Right hindlimb (tissue), 1 donor: ENCODE data around the gene NTSR1.
A peak's percentile ranks its signal among the peaks of the same experiment; 100 is the strongest.

Source experiments
- DNase-seq: peaks from one replicate; pipeline ENCODE4 v3.0.0-alpha.2; 2018

The NTSR1 gene

DNA sequence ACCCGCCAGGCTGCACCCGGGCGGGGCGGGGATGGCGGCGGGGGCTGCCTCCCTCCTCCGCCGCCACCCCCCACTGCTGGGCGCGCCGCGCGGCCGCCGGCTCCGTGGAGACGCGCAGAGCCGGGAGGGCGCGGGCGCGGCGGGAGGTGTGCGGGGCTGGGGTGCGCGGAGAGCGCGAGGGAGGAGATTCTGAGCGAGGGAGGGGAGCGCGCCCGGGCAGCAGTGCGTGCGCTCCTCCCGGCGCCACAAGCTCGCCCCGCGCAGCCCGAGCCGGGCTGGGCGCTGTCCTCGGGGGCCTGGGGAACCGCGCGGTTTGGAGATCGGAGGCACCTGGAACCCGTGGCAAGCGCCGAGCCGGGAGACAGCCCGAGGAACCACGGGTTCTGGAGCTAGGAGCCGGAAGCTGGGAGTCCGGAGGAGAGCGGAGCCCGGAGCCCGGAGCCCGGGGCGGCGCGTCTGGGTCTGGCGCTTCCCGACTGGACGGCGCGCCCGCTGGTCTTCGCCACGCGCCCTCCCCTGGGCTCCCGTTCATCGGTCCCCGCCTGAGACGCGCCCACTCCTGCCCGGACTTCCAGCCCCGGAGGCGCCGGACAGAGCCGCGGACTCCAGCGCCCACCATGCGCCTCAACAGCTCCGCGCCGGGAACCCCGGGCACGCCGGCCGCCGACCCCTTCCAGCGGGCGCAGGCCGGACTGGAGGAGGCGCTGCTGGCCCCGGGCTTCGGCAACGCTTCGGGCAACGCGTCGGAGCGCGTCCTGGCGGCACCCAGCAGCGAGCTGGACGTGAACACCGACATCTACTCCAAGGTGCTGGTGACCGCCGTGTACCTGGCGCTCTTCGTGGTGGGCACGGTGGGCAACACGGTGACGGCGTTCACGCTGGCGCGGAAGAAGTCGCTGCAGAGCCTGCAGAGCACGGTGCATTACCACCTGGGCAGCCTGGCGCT, at the start of gene NTSR1:
Gene NTSR1, plus strand, starts transcription at position 246 of the 946 bp plus-strand sequence. Its CDS starts 372 bp downstream, at position 618.
- DNase-seq: no peak

DNA sequence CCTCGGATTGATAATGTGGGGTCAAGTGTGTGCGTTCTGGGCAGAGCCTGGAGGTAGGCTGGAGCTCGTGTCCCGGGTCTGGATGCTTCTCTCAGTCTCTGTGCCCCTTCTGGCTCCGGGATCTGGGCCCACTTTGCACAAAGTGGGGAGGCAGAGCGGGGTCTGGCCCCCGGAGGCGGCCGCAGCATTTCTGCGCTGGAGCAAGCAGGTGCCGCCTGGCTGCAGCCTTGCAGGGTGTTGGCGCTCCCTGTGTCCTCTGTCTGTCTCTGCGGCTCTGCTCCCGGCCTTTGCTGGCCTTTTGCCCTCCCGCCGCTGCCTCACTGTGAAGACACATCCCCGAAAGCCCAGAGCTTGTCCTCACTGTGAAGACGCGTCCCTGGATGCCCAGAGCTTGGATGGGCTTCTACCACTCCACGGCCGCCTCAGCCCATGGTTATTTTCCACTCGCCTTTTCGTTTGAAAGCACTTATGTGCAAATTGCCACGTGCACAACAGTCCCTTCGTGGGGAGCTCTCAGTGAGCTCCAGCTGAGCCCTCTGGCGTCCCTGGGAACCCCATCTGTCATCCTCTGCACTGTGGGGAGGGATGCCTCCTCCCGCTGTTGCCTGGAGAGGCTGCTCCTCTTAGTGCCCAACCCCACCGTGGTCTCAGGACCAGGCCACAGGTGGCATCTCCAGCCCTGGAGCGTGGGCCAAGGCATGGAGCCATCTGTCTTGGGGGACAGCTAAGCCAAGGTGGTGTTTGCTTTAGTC, 49.0 kb upstream of the NTSR1 start:
- DNase-seq: no peak

DNA sequence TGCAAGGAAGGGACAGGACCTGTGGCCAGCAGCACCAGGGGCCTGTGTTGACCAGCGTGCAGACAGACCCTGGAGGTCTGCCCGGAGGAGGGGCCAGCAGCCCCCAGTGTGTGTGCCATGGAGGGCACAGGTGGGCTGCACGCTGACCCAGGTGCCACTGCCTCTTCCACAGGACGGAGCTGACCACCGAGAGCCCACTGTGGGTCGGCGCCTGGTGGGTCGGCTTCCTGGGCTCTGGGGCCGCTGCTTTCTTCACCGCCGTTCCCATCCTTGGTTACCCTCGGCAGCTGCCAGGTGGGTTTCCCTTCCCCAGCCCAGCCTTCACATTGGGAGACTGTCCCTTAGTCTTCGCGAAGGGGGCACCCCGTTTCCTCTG, 48.4 kb upstream of the NTSR1 start:
- DNase-seq: no peak

DNA sequence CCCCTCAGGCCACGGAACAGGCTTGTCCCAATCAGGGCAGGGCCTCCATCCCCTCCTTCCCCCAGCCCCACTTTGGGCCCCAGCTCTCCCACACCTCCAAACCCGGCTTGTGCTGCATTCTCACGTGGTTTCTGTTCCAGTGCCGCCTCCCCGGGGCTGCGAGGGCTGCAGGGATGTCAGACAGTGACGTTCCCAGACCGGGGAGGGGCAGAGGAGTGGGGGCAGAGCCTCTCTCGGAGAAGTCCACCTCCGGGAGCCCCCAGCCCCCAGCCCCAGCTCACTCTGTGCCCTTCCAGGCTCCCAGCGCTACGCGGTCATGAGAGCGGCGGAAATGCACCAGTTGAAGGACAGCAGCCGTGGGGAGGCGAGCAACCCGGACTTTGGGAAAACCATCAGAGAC, 47.9 kb upstream of the NTSR1 start:
- DNase-seq: no peak

DNA sequence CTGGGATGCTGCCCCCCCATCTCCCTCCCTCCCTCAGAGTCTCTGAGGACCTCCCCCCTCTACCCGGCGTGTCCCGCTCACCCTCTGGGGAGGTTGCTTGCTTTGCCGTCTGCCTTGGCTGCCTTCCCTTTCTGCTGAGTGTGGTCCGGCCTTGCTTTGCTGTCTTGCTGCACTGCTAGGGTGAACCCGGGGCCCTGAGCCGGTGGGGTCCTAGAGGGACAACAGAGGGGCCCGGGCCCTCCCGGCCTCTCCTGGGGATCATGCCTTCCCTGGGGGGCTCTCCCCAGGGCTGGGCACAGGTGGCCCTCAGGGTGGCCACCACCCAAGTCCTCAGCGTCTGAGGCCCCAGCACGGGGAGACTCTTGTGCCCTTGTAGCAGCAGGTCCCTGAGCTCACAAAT, 47.0 kb upstream of the NTSR1 start:
- DNase-seq: no peak

DNA sequence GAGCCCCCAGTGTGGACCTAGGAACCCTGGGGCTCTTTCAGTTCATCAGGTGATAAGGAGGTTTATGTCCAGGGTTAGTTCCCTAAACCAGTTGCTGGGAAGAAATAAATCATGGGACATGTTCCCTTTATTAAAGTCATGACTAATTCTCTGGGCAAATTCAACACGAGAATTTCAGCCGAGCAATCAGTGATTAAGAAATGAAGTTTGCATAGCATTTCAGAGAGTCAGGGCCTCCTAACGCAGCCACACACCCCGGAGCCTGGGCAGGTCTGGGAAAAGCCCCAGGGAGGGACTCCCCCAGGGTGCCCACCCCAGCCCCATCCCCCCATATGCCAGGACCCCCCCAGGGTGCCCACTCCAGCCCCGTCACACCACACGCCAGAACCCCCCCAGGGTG, 46.2 kb upstream of the NTSR1 start:
- DNase-seq: no peak

DNA sequence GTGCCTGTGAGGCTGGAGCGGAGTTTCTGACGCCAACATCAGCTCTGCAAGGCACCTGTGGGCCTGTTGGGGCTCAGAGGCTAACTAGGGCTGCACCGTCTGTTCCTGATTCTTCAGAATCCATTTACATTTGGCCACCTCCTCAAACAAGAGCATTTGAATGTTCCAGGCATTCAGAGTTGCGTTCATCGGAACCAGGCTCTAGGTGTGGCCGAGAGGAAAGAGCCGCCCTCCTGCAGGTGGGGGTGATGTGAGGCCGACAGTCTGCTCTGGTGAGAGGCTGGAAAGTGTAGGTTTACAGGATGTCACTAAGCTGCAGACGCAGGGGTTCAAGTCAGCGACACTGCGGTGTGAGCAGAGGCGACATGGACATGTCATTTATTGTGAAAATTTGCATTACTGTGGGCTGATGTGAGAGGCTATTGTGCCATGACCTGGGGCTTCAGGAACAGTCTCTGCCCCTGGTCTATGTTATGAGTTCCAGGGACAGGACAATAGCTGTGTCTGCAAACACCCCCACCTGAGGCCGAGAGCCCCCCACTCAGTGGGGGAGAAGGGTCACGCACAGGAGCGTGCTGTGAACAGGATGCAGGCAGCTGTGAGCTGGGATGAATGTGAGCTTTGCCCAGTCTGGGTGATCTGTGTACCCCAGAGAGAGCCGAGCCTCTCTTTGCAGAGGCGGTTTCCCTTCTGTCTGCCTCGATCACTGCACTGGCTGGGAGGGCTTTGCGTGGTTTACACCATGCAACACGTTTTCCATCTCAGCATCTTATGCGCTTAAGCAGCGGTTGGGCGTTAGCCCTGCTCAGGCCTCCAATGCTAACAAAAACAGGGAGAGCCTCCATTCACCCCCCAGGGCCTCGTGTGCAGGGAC, 45.3 kb upstream of the NTSR1 start:
- no peak for DNase-seq

DNA sequence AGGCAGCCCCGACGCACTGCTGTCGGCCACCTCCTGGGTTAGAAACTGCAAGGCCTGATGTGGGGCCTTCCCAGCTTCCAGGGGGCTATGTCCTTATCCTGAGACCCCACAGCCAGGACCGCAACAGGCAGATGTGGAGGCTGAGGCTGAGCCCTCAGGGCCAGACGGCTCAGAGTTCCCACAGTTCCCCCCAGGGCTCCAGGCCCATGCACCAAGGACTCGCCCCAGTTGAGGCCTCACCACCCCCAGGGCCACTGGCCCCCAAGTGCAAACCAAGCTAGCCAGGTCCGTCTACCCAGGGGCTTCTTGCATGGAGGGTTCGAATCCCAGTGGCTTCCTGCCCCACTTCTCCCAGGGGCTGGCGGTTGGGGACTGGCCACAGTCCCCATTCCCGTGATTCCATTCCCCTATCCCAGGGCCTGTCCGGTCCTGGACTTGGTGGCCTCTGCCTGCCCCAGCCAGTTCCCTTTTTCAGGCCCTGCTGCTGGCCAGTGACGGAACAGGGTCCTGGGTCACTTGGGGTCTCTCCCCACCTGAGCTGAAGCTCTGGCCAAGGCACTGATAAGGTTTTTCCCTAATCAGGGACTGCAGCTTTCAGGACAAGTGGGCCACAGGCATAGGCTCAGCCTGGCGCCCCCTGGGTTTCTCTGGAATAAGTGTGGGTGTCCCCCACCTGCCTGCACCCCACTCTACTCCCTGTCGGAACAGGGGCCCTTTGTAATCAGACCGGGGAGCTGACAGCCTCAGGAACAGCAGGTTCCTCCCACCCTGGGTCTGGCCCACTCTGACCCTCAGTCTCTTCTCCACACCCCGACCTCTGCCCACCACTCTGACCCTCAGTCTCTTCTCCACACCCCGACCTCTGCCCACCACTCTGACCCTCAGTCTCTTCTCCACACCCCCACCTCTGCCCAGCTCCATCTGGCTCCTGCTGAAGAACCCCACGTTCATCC, 44.3 kb upstream of the NTSR1 start:
- DNase-seq: no peak

DNA sequence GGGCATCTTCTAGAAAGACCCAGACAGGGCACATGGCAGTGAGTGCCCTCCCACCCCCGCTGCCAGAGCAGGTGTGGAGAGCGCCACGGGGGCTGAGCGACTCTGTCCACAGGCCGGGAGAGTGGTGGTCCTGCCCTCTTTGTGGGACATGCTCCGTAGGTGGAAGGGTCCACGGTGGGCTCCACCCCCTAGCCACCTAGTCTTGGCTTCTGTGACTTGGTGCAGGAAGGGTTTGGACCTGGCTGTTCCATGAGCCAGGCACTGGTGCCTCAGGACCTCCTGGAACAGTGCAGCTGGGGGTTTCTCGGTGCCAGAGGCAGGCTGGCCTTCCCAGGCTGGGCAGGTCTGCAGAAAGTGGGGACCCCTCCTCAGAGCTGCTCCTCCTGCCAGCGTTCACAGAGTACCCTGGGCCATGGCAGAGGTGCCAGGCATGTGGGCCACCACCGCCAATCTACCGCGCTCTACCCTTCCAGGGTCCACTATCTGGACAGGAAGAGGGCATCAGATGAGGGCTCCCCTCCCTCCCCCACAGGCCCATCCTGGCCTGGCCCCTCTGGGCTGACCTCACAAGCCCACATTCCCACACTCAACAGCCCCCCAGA, 43.4 kb upstream of the NTSR1 start:
- no peak for DNase-seq

DNA sequence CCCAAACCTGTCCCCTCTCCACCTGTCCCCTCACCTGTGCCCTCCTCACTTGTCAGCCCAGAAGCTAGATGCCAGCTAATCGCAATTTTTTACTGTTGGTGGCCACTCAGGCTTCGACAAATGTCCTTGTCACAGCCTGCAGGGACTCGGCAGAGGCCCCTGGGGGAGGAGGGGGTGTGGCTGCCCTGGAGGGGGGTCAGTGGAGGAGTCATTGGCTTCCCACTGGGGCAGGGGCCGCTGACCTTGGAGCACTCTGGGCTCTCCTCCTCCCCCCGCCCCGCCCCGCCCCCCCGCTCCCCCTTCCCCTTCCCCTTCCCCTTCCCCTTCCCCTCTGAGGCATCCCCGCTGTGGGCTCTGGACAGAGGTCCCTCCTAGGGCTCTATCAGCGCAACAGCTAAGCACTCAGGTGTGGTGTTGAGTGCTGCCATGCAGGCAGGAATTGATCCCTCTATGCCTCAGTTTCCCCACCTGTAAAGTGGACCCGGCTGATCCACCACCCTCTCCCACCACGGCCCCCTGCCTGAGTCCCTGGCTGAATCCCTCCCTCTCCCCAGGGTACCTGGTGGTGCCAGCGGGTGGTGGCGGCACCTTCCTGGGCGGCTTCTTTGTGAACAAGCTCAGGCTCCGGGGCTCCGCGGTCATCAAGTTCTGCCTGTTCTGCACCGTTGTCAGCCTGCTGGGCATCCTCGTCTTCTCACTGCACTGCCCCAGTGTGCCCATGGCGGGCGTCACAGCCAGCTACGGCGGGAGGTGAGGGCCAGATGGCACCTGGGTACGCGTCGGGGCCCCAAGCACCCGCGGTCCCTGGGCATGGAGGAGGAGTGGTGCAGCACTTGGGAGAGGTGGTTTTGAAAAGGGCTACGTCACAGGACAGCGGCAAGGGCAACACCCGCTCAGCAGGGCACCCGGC, 42.6 kb upstream of the NTSR1 start:
- no peak for DNase-seq

DNA sequence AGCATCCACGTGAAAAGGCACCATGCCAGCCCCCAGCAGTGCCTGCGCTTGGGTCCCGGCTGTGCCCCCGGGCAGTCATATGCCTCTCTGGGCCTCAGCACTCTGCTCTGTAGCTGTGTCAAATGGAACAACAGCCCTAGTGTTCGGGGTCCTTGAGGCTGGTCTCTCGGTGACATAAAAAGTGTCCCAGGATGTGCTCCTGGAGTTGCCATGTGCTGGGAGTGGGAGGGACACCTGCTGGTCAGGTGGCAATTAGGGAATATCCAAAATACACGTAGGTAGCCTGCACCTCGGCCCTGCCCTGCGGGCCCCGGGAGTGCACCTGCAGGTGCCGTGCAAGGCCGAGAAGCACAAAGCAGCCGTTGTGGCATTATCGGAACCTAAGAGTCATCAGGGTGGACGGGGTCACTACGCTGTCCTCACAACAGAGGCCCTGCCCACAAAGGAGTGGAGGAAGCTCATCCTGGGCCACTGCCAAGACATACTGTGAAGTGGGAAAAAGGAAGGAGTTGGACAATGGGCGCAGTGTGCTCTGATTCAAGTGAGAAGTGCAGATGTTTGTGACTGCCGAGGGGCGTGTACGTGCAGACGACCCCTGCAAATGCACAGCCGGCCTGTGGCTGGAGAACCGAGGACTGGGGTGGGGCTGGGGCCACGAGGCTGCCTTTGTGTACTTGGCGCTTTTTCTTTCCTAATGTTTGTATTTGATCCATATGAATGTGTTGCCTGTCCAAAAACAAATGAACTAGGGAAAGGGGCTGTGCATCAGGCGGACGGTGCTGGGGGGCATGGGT, 41.7 kb upstream of the NTSR1 start:
- DNase-seq: peak; percentile 56

DNA sequence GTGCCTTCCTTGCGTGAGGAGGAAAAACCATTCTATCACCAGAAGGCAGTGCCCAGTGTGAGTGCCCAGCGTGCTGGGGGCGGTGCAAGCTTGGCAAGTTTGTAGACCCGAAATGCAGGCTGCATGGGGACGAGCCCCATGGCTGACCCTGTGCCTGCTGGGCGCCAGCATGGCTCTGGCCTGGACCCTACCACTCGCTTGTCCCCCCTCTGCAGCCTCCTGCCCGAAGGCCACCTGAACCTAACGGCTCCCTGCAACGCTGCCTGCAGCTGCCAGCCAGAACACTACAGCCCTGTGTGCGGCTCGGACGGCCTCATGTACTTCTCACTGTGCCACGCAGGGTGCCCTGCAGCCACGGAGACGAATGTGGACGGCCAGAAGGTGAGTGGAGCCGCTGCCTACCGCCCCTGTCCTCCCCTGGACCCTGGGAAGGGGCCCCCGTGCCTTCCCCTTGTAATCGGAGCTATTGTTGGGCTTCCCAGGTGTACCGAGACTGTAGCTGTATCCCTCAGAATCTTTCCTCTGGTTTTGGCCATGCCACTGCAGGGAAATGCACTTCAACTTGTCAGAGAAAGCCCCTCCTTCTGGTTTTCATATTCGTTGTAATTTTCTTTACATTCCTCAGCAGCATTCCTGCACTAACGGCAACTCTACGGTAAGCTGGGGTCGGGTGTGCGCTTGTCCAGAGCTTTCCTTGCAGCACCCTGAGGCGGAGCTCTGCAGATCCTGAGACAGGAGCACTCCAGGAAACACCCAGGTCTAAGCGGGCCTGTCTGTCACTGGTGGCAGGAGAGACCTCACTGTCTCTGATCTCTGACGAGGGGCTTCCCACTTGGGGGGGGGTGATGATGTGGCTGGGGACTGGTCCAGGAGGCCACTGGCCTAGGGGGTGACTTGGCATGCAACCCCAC, 40.9 kb upstream of the NTSR1 start:
- no peak for DNase-seq

DNA sequence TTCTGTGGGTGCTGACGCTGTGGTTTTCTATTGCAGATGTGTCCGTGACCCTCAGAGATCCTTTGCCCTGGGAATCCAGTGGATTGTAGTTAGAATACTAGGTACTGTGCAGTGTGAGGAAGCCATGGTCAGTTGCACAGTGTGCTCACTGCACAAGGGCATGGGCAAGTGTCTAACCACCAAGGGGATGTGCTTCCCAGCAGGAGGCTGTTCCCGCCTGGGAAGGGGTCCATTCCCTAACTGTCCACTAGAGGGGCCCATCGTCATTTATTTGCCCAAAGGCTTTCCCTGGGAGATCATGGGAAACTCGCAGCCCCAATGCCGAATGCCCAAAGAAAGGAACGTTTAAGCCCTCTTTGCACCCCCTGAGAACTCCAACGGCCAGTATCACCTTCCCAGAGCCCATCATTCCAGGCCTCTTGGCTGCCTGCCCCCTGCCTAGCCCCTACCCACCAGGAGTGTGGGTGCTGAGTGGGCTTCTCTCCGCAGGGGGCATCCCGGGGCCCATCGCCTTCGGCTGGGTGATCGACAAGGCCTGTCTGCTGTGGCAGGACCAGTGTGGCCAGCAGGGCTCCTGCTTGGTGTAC, 40.1 kb upstream of the NTSR1 start:
- peak; percentile 89 for DNase-seq

DNA sequence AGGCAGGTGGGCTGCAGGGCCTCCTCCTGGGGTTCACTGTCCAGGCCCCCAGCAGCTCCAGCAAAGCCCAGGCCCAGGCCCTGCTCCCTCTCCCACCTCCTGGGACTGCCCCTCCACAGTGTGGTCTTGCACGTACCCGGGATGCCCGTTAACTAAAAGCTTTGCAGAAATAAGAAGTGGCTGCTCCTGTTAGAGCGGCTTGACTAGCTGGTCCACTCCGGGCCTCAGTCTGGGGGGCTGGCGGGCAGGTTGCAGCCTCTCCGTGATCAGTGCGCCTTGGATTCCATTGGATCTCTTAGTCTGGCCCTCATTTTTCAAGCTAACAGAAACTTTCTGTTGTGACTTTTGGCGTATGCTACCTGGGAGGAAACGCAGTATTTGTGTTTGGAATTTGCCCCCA, 39.4 kb upstream of the NTSR1 start:
- DNase-seq: no peak

DNA sequence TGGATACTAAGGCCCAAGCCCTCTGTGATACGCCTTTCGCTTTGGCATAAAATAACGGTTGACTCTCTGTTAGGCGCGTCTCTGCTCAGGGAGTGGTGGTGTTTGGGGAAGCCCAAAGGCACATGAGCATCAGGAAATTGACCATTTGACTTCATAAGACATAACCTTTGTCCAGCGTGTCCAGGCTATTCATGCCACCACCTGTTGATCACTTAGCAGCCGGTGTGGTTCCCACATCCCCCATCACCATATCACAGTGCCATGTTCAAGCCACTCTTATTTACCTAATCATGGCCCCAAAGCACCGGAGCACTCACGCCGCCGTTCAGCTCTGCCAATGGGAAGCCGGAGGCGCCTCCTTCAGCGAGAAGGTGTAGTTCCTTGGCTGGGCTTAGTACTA, 38.5 kb upstream of the NTSR1 start:
- no peak for DNase-seq

DNA sequence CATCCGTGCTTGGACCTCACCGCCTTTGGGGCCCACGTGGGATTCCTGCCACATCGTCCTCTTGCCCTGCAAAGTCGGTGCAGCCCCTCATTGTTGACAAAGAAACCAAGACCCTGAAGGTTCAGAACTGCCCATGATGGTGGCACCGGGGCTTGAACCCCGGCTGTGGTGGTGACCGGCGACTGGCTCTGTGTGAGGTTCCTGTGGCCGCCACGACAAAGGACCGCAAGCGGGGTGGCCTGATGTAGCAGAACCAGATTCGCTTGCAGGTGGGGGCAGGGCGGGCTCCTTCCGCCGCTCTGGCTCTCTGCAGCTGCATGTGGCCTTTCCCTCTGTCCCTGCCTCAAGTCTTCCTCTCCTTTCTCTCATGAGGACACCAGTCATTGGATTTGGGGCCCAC, 37.6 kb upstream of the NTSR1 start:
- no peak for DNase-seq

DNA sequence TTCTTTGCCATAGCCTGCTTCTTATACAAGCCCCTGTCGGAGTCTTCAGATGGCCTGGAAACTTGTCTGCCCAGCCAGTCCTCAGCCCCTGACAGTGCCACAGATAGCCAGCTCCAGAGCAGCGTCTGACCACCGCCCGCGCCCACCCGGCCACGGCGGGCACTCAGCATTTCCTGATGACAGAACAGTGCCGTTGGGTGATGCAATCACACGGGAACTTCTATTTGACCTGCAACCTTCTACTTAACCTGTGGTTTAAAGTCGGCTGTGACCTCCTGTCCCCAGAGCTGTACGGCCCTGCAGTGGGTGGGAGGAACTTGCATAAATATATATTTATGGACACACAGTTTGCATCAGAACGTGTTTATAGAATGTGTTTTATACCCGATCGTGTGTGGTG, 36.9 kb upstream of the NTSR1 start:
- no peak for DNase-seq

DNA sequence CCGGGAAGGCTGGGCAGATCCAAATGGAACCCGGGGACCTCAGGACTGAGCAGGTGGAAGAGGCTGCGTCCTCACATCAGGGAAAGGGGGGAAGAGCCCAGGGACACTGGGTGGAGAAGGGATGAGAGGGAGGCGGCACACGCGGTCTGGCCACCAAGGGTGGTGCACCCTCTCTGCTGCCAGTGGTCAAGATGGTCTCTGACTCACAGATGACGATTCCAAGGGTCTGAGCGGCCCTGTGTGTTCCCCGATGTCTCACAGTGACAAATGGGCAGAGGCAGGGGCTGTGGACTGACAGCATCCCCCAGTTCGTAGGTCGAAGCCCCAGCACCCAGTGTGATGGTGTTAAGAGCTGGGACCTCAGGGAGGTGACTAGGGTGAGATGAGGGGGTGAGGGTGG, 34.3 kb upstream of the NTSR1 start:
- no peak for DNase-seq
